Loucy (cell line): ENCODE results near the gene B4GALNT1.

Experiments
- EZH2phosphoT487 ChIP-seq: fragments of 200-600 bp; IDR thresholded peaks from 2 replicates; pipeline ENCODE4 v1.6.1; 2018; ENCODE audit warnings: antibody characterized with exemption, mild to moderate bottlenecking, moderate library complexity, borderline replicate concordance
- TF ChIP-seq, protein P1 (sequence below): fragments of 200-600 bp; sonication (generic); conservative IDR thresholded peaks from 2 replicates; pipeline ENCODE4 v1.5.1; 2014; ENCODE audit warnings: mild to moderate bottlenecking, antibody characterized with exemption, low read length

DNA sequence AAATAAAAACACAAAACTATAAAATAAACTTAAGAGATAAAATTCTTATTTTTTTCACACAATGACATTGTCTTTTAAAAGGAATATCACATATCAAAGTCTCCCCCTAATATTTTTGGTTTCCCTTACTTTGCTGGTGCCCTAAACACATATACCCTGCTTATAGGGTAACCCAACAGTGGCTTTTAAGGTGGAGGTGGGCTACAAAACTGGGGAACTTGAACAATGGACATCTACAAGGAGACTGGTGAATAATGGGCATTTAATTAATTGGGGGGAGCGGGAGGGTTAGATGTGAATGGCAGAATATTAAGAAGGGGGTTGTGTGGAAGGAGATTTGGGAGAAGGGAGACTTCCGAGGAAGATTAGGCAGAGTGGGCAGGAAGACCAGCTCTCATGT lies 9.6 kb downstream of the B4GALNT1 start:
- TF ChIP-seq, protein P1, sequence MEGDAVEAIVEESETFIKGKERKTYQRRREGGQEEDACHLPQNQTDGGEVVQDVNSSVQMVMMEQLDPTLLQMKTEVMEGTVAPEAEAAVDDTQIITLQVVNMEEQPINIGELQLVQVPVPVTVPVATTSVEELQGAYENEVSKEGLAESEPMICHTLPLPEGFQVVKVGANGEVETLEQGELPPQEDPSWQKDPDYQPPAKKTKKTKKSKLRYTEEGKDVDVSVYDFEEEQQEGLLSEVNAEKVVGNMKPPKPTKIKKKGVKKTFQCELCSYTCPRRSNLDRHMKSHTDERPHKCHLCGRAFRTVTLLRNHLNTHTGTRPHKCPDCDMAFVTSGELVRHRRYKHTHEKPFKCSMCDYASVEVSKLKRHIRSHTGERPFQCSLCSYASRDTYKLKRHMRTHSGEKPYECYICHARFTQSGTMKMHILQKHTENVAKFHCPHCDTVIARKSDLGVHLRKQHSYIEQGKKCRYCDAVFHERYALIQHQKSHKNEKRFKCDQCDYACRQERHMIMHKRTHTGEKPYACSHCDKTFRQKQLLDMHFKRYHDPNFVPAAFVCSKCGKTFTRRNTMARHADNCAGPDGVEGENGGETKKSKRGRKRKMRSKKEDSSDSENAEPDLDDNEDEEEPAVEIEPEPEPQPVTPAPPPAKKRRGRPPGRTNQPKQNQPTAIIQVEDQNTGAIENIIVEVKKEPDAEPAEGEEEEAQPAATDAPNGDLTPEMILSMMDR, result no peak
- no peak for TF ChIP-seq EZH2phosphoT487
